Measurements from ENCODE around the gene MID2.
"Not testable (repeated sequence)": the region's sequence is repeated elsewhere in the genome, so short reads cannot be mapped to it uniquely, and the experiment has no call there.

The MID2 gene

DNA sequence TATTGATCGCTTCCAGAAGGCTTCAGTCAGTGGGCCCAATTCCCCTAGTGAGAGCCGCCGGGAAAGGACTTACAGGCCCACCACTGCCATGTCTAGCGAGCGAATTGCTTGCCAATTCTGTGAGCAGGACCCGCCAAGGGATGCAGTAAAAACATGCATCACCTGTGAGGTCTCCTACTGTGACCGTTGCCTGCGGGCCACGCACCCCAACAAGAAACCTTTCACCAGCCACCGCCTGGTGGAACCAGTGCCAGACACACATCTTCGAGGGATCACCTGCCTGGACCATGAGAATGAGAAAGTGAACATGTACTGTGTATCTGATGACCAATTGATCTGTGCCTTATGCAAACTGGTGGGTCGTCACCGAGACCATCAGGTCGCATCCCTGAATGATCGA lies 15.3 kb downstream of the MID2 start:
- DNase-seq (ENCODE audit: low spot score), result no peak

DNA sequence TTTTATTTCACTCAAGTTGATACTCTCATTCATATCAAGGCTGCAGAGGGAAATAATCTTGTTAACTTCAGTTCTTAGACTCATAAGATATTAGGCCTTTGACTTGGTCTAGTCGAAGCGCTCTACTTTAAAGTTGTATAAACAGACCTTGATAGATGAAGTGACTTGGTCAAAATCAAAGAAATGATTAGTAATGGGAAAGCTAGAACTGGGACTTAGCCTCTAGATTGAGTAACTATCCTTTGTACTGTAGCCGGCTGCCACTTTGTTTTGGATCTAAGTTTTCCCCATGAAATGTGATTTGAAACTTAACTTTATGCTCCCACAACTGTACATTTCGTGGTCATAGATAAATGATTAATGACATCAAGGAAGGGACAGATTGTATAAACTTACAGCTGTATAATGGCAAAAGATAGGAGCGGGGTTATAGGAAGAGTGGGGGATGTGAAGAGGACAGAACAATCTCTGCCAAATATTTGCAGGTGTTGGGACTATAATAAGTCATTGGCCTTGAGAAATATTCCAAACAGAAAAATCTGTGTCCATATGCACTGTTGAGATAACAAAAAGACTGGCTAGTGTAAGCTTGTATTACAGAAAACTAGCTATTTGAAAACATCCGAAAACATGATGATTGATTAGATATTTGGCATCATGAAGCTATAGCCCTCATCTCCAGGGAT lies 17.2 kb downstream of the MID2 start:
- no peak for DNase-seq (ENCODE audit: low spot score)

DNA sequence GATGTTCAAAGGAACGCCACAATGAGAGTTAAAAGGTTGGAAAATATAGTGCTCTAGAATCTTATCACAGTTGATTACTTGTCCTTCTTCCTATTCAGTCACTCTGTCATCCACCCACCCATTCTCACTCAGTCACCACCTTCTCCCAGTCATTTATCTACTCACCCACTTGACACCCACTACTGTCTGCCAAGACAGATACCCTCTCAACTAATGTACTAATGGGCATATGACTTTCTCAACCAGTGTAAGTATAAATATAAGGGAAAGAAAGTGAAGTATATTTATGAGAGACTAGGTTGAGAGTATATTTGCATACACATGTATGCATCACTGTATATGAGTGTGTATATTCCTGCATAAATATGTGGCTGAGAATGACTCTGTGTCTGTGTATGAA lies 20.0 kb downstream of the MID2 start:
- no peak for DNase-seq (ENCODE audit: low spot score)

DNA sequence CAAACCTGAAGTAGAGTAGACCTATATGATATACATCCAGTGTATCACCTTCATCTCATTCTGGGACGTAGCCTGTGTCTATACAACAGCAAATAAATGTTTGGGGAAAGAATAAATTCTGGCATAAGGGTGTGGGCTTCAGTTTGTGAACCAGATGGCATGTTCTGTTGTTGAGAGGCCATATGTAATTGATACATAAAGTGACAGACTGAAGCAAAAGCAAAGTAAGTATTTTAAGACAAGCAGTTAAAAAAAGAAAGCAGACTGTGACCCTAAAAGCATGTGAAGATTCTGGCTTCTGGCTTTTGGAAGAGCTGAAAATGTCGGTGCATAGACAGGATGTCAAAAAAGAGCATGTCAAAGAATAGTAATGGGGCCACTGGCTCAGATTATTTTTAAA lies 22.9 kb downstream of the MID2 start:
- DNase-seq (ENCODE audit: low spot score), result peak; percentile 1

DNA sequence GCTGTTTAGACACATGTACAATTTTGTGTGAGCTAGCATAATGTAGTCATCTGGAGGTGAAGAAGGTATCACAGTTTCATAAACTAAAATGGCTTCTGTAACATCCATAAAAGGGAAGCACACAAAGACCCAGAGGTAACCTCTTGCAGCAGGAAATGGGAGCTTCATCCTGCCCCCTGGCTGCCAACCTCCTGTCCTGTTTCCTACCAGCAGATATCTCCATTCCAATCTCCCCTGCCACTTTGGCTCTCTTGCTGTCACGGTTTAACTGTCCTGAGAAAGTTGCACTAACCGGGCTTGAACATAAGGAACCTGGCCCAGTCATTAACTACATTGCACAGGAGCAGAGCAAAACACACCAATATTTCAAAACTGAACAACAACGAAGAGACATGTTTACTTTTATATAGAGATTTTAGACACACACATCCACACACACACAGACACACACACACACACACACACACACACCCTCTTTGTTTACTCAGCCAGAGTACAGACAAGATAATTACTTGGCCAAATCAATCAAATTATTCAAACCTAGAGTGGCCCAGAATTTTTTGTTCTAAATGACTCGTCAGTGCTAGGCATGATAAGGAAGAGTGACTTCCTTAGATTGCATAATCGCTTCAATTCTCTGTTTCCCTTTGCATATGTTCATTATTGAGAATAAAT lies 24.2 kb downstream of the MID2 start:
- DNase-seq (ENCODE audit: low spot score), result no peak

DNA sequence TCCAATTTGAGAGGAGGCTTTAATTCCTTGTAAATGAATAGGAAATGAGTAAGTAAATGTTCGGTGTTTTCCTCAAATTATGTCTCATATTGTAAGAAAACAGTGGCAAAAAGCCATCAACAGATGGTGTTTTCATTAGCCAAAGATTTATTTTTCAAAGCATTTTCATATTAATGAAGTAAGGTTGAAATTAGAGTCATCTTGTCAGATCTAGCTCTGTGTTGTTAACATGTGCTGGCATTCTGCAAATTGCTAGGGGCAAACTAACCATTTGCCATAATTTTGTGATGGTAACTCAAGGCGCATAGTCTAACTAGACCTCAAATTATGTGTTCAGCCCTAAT lies 24.7 kb downstream of the MID2 start:
- DNase-seq (ENCODE audit: low spot score), result no peak

DNA sequence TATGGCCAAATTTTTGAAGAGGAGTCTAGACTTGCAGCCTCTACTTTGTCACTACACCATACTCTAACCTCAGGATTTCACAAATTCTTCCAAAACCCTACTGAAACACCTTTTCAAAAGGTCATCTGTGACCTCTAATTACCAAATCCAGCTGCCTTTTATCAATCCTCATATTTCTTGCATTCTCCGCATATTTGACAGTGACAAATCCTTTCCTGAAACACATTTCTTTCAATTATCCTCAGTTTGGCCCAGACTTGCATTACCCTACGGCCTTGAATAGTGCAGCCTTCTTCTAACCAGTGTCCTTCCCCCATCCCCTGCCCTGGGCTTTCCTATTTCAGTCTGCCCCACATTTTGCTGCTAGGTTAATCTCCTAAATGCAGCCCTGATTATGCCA lies 25.5 kb downstream of the MID2 start:
- no peak for DNase-seq (ENCODE audit: low spot score)

DNA sequence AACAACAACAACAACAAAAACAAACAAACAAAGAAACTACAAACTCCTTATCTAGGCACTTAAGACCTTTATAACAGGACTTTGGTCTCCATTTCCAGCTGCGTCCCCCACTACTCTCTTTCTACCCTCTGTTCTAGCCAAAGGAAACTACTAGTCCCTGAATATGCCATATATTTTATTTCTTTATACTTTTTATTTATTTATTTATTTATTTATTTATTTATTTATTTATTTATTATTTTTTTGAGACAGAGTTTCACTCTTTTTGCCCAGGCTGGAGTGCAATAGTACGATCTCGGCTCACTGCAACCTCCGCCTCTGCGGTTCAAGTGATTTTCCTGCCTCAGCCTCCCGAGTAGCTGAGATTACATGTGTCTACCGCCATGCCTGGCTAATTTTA lies 26.0 kb downstream of the MID2 start:
- not testable (repeated sequence) for DNase-seq (ENCODE audit: low spot score)

DNA sequence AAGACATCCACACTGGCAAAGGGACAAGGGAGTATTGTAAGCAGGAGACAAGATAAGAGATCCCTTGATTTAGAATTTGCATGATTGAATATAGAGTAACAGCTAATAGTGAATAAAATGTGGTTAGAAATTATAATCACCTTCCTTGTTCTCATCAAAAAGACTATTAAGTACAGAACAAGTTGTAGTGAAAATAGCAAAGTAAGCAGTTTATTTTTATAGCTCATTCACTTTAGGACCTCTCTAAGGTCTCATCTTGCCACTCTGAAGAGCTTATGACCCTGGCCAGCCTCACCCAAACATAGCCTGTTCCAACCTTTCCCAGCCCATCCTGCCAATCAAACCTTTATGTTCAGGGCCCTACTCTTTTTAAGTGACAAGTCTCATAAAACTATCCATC lies 30.6 kb downstream of the MID2 start:
- DNase-seq (ENCODE audit: low spot score), result no peak

DNA sequence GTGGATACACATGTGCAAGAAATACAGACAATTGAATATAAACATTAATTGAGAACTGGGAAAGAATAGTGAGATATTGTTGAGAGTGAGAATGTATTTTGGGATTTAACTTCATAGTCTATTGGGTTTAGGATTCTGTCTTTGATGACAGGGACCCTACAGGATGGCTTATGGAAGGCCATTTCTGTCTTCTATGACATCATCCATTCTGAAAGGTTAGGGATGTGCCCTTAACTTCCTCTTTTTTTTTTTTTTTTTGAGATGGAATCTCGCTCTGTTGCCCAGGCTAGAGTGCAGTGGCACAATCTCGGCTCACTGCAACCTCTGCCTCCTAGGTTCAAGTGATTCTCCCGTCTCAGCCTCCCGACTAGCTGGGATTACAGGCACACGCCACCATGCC lies 31.4 kb downstream of the MID2 start:
- not testable (repeated sequence) for DNase-seq (ENCODE audit: low spot score)

DNA sequence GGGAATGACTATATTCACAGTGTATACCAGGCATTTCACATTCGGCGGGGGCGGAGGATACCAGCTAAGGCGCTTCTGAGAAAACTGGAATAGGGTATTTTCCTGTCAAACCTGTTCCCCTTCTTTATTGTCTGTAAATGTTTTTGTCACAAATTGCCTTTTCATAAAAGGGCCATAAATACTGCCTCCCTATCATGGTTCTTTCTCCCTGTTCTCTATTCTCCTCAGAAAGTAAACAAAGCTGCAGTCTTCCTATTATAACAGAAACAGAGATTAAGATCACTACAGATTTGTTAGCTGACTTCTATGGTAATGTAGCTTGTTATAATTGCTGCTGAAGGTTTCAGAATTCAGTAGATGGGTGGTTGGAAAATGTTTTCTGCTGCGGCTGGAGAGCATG lies 32.2 kb downstream of the MID2 start:
- no peak for DNase-seq (ENCODE audit: low spot score)

DNA sequence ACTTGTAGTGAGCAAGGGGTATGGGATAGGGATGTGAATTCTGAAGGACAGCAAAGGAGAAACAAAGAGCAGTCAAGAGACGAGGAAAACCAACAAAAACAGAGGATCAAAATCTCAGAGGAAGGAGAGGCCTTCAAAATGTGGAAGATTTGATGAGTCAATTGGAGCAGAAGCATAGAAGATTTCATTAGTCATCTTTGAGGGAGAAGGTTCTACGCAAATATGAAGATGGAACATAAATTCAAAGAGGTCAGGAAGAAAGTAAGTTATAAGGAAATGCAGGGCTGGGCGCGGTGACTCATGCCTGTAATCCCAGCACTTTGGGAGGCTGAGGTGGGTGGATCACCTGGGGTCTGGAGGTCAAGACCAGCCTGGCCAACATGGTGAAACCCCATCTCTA lies 35.4 kb downstream of the MID2 start:
- no peak for DNase-seq (ENCODE audit: low spot score)

DNA sequence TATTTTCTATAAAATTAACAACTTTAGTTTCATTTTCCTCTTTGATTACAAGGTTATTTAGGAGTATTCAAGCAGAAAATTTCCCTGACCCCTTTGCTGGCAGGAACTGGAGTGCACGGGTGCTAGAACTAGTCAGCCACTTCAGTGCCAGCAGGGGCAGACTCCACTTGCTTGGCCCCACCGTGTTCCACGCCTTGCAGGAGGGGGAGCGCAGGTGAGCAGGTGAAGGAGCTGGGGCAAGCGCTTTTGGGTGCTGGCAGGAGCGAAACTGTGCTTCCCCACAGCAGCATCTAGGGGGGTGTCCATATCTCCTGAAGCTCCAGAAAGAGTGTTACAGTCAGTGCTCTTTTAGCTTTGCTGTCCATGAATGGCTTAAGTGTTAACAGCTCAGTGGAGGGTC lies 45.5 kb downstream of the MID2 start:
- DNase-seq (ENCODE audit: low spot score), result no peak

DNA sequence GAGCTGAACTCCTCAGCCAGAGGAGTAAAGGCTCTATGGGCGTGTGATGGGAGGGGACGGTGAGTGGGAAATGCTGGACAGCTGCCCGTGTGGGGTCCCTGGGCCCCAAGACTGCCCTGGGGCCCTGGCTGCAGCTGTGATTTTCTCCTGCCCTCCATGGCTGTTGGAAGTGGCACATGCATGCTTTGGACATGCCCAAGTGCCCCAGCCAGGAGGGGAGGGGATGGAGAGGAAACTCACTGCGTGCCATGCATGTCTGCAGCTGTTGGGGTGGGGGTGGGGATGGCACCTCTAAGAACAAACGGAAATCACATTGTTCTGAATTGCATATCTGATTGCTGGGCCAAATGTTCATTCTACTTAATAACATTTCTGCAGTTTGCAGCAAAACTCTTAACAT lies 52.4 kb downstream of the MID2 start:
- DNase-seq (ENCODE audit: low spot score), result no peak

DNA sequence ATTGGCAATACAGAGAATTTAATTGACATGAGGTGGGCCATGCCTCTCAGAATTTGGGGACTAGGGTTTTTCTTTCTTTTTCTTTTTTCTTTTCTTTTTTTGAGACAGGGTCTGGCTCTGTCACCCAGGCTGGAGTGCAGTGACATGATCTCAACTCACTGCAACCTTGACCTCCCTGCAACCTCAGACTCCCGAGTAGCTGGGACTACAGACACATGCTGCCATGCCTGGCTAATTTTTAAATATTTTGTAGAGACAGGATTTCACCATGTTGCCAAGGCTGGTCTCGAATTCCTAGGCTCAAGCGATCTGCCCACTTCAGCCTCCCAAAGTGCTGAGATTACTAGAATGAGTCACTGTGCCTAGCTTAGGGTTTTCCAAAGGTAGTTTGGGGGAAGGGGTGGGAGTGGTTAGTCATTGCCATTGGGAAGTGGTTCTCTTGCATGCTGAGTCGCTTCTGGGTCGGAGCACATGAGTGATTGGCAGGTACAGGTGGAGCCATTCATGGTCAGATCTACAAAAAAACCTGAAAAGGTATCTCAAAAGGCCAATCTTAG lies 54.5 kb downstream of the MID2 start:
- no peak for DNase-seq (ENCODE audit: low spot score)

DNA sequence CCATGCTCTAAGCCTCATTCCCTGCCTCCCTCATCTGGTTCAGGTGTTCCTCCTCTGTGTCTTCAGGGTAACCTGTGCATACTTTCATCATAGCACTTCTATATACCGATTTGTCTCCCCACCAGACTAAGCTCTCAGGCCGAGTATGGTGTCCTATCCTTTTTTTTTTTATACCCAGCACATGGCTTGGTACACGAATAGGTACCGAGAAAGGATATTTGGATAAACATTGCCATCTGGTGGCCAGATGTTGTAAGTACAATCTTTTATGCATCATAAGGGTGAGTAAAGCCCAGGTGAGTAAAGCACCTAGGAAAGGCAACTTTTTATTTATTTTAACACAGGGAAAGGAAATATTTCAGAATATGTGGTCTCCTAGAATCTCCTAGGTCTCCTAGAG lies 68.4 kb downstream of the MID2 start:
- DNase-seq (ENCODE audit: low spot score), result peak; percentile 7

DNA sequence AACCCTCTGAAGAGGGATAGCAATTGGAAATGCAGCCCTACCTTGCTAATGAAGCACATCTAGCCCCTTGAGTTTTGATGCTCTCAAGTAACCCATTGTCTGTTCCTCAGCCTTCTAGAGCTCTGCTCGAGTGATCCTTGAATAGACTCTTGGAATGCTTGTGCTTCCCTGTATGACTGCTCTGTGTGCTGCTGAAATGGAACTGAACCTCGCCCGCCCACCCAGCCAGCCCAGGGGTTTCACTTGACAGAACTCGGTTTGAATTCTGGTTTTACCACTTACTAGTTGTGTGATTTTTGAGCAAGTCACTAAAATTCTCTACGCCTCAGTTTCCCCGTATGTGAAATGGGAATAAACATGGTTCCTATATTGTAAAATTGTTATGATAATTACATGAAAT lies 77.1 kb downstream of the MID2 start:
- DNase-seq (ENCODE audit: low spot score), result no peak

DNA sequence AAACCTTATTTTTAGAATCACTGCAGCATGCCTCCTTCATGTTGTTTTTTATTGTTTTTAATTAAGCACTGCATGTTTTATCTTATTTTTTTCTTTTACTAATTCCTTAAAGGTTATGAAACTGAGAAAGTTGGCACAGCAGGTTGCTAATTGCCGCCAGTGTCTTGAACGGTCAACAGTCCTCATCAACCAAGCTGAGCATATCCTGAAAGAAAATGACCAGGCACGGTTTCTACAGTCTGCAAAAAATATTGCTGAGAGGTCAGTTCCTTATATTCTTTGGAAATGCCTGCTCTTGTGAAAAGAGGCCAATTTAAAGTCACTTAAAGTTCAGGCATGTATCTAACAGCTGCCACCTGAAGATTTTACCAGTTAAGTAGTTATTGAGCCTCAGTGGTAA lies 79.7 kb downstream of the MID2 start:
- no peak for DNase-seq (ENCODE audit: low spot score)

DNA sequence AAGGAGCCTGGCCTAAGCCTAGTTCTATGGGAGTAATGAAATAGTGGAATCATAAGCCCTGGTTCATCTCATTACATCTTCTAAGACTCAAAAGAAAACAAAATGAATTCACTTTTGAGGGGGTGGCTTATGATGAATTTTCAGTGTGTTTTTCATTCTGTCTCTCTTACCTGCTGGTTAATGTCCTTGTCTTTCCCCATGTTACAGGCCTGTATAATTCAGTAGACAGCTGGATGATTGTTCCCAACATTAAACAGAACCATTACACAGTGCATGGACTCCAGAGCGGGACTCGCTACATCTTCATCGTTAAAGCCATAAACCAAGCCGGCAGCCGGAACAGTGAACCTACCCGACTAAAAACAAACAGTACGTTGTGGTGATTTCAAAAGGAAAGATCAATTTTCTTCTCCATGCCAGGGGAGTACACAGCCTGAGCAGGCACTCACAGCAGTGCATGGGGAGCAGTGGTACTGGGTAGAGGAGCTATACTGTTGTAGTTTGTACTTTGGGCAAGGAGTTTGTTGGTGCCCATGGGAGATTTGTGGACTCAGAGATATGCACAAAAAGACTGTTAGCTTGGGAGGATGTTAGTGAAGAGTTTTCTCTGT lies 98.6 kb downstream of the MID2 start:
- DNase-seq (ENCODE audit: low spot score), result no peak

DNA sequence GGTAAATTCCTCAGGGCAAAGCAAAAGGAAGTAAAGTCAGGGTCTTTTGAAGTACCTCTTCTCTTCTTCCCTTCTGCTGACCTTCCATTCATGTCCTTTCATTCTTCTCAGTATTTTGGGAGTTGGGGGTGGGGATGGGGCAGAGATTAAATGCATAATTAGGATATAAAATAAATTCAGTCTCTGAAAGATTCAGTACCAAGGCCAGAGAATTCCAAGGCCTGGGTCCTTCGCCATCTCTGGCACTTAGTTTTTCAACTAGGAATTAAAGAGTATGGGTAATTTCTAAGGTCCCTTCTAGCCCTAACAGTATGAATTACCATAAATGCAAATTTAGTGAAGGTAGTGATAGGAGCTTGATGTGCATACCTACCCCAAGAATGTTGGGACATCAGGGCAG lies 108.6 kb downstream of the MID2 start:
- no peak for DNase-seq (ENCODE audit: low spot score)

DNA sequence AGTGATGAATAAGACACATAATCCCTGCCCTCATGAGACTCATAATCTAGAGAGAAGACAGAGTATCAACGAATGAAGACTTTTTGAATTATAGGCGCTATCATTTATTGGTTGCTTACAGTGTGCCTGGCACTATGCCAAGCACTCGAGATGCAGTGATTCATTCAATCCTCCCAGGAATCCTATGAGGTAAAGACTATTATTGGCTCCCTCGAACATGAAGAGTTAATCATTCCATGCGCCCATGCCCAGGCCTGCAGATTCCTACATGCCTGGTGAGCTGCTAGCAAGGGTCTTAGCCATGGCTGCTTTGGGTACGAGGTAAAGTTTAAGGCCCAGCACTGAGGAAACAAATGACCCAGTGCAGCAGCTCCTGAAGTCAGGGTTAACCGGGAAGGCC lies 109.5 kb downstream of the MID2 start:
- DNase-seq (ENCODE audit: low spot score), result no peak

DNA sequence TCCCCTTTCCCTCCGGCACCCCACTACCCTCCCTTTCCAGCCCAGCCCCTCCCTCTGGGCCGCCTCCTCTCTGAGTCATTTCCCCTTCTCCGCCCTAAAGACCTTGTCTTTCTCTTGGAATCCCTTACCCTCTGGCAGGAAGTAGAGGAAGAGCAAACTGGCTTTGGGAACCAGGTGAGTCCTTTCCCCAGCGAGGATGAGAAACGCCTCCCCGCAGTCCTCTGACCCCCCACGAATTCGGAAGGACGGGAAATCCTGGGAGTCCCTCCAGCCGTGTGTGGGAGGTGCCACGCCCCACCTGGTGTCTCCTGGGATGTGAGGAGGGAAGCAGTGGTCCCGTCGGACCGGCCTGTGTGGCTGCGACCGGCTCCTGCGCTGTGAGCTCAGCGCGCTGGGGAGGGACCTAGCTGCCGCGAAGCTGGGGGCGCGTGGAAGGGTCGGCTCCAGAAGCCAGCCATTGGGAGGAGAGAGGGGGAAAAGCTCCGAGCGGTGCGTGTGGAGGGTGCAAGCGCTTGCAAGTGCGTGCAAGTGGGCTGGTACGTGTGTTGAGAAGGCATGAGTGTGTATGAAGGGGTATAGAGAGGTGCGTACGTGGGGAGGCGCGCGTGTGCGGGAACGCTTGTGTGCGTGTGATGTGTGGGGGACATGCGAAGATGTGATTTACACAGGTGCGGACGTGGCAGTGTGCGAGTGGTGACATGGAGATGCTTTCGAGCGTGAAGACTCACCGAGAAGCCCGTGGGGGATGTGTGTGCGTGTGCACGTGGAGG lies 110.2 kb downstream of the MID2 start:
- no peak for DNase-seq (ENCODE audit: low spot score)

DNA sequence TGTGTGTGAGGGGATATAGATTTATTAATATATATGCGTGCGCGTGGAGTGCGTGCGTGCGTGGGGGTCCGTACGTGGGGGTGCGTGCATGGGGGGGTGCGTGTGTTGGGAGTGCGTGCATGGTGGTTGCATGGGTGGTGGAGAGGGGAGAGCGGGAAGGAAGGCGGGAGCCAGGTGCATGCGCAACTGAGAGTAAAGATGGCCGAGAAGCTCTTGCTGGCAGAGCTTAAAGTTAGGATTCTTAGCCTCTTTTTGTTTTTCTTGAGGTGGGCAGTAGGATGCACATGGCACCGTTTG lies 110.7 kb downstream of the MID2 start:
- no peak for DNase-seq (ENCODE audit: low spot score)
